GM12865 (cell line): ENCODE data around the gene PRLHR.
A peak's percentile ranks its signal among the peaks of the same experiment; 100 is the strongest.

Source experiments
- DNase-seq: peaks from one replicate; pipeline ENCODE4 v3.0.0; 2010; ENCODE audit warnings: low read depth
- H3K4me3 ChIP-seq: 2 replicates; pipeline ENCODE4 v1.5.1; 2011; ENCODE audit warnings: mild to moderate bottlenecking, low read depth, low read length, control low read depth
- TF ChIP-seq, protein P1 (sequence below): IDR thresholded peaks from 2 replicates; pipeline ENCODE4 v1.5.1; 2011; ENCODE audit warnings: low read length, control low read depth, low read depth, inconsistent platforms; ENCODE audit not compliant: insufficient read depth; ENCODE audit errors: missing control alignments

PRLHR gene

DNA sequence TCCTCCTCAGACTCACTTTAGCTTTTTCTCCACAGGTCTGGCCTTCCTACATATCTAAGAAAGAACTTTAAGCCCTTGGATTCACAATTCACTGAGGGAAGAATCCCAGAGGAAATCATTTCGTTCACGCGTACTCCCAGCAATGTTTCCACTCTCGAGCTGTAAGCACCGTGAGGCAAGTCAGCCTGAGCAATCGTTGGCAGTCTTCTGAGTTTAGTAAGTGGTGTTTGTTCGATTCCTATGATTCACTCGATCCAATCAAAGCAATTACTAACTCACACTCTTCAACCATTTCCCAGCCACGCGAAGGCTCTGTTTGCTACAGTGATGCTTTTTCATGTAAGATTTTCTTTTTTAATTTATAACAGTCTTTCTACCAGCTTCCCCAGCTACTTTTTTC is 10.2 kb upstream of the PRLHR start:
- DNase-seq = no peak
- H3K4me3 ChIP-seq = no peak overlapping the region
- TF ChIP-seq, protein P1, sequence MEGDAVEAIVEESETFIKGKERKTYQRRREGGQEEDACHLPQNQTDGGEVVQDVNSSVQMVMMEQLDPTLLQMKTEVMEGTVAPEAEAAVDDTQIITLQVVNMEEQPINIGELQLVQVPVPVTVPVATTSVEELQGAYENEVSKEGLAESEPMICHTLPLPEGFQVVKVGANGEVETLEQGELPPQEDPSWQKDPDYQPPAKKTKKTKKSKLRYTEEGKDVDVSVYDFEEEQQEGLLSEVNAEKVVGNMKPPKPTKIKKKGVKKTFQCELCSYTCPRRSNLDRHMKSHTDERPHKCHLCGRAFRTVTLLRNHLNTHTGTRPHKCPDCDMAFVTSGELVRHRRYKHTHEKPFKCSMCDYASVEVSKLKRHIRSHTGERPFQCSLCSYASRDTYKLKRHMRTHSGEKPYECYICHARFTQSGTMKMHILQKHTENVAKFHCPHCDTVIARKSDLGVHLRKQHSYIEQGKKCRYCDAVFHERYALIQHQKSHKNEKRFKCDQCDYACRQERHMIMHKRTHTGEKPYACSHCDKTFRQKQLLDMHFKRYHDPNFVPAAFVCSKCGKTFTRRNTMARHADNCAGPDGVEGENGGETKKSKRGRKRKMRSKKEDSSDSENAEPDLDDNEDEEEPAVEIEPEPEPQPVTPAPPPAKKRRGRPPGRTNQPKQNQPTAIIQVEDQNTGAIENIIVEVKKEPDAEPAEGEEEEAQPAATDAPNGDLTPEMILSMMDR = no peak

DNA sequence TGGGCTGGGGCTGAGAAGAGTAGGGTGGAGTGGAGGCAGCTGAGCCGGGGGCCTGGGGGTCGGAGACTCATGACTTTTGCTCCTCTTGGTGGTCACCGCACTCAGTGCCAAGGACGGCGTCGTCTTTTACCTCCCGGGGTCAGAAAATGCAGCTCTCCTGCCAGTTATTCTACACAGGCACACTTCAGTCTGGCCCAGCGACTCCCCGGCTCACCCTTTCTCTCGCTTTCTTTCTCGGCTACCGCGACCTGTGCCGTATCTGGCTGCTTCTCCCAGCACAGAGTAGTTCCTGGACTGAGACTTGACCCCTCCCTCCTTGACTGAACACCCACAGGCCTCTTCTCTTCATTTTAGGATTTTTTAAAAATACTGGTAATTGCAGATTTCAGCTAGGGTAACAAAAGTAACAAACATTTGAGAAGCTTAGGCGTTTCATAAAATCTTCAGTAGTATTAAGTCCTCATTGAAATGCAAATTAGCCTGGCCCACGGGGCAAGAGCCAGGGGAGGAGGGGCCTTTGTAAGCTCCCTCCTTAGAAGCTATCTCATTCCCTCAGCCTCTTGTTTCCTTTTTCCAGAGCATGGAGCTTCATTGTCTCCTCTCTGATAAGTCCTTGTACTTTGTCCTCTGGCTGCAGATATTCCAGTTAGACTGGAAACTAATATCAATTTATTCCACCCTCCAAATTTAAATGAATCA is 1.1 kb upstream of the PRLHR start:
- TF ChIP-seq, protein P1 = no peak
- DNase-seq = no peak
- H3K4me3 ChIP-seq = no peak overlapping the region

DNA sequence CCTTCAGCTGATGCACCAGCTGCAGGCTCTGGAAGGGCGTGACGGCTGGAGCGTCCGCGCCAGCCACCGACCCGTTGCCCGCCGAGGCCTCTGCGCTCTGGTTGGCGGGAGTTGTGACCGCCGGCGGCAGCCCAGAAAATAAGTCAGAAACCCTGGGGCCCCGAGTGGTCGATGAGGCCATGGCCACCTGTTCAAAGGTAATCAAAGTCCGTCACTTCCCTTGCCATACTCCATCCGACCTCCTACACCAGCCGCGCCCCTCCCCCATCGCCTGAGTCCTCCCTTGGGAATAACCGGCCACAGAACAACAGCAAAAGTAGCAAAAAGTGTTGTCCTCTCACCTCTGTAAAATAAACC is 406 bp downstream of the PRLHR start:
- no peak for DNase-seq
- TF ChIP-seq, protein P1 = no peak
- H3K4me3 ChIP-seq = no peak overlapping the region

DNA sequence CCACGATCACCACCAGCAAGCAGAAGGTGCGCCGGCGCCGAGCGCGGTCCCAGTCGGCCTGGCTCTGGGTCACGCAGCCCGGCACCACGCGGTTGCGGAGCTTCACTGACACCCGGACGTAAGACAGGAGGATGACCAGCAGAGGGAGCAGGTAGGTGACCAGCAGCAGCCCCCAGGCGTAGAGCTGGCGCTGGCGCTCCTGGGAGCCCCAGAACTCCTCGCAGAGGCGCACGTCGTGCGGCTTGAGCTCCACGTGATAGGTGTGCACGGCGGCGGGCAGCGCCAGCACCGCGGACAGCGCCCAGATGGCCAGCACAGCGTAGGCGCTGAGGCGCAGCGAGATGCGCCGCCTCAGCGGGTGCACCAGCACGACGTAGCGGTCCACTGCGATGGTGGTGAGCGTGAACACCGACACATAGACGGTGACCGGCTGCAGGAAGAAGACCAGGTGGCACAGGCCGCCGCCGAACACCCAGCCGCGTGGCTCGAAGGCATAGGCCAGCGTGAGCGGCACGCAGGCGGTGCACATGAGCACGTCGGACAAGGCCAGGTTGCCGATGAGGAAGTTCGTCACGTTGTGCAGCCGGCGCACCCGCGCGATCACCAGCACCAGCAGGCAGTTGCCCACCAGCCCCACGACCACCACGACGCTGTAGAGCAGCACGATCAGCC is 920 bp downstream of the PRLHR start:
- no peak overlapping the region for H3K4me3 ChIP-seq
- TF ChIP-seq, protein P1 = peak; percentile 4
- DNase-seq = peak; percentile 13

DNA sequence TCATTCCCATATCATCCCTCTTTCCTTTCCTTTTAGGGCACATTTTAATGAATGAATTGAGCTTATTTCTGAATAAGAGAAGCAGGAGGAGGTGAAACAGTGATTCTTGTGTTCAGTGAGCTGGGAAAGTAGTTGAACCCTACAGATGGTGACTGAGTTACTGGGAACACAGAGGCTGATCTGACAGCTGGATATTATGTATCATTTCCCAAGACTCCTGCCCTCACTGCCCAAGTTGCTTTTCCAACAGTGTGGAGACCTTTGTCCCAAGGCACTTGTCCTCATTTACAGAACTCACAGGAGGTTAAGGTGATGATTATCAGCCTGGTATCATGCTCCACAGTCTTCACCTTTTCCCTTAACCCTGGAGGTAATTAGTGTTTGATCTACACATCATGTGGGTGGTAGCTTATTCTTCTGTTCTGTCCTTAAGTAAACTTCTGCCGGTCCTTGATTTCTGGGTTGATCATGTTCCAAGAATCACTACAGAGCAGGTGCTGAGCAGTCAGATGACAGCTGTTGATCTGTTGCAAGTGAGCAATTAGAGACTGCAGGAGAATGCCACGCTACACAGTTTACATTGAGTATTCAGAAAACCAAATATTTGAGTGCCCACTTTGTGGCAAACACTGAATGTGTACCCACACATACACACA is 2.6 kb downstream of the PRLHR start:
- DNase-seq = no peak
- no peak overlapping the region for H3K4me3 ChIP-seq
- TF ChIP-seq, protein P1 = no peak

DNA sequence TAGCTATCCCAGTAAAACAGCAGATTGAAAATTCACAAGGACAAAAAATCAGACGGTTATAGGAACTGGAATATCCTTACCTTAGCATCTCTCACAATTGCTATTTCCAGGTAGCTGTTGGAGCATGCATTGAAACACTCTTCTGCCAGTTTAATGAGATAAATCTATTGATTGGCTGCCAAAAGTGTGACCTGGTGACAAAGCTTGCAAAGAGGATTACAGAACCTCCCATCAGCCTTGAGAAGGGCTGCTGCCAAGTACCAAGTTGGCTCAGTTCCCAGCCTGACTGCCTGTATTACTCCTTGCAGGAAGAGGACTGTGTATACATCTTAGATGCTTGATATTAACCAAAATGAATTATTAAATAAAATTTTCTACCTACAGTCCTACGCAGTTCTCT is 5.1 kb downstream of the PRLHR start:
- DNase-seq = no peak
- TF ChIP-seq, protein P1 = no peak

More for the DNA sequence above, 5.1 kb downstream of the PRLHR start:
- H3K4me3 ChIP-seq = no peak overlapping the region
